ENCODE data around the gene COL7A1. TPM values are rescaled to one million over a fixed set of nuclear protein-coding genes. Genes with fewer than 3 reads are reported as not detected.

The COL7A1 gene
- total RNA-seq, 1 donor from 2014 or later: 19.2 TPM

DNA sequence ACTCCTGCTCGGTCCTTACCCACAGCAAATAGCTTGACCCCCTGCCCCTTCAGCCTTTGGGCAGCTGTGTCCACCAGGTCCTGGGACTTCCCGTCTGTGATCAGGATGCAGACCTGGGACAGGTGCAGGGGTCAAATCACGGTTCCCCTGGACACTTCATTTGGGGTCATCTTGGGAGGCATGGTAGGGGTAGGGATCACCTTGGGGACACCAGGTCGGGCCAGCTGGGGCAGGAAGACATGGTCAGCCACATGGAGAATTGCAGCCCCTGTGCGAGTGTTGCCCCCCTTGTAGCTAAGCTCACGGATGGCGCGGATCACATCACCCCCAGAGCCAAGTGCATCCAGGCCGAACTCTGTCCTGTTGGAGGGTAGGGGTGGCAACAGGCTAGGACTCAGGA lies 1.8 kb downstream of the COL7A1 start:
- TF ChIP-seq CTCF (IDR thresholded peaks at IDR 0.05; ENCODE audit: unreplicated experiment): no peak
- no peak overlapping the region for H3K27ac Mint-ChIP-seq
- H3K27me3 Mint-ChIP-seq (ENCODE audit: low read depth): peaks cover 11% of the 10 kb centered on the region
- H3K4me1 Mint-ChIP-seq: peaks cover 28% of the 10 kb centered on the region
- no peak for DNase-seq (ENCODE audit: low spot score in 2 of 2, unreplicated experiment in 2 of 2)
- H3K36me3 Mint-ChIP-seq: no peaks in the 10 kb centered on the region
- H3K9me3 Mint-ChIP-seq: no peaks in the 10 kb centered on the region
- no peak overlapping the region for H3K4me3 Mint-ChIP-seq

DNA sequence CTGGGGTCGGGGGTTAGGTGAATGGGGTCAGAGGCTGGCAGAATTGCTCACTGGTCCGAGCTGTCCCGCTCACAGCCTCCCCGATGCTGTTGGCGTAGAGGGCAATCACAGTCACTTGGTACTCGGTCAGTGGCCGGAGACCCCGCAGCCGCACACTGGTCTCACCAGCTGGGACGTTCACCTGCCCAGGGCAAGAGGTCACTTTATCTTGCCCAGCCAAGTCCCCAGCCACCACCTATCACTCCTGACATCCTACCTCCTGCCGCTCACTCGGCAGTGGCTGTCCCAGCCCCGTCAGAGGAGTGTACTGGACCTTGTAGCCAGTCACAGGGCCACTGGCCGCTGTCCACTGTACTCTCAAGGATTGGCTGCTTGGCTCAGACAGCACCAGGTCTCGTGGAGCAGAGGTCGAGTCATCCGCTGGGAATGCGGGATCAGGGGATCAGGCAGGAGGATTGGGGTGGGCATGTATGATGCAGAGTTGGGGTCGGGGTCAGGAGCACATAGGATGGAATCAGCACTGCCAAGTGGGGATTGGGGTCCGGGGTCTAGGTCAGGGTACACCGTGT lies 2.5 kb downstream of the COL7A1 start:
- Mint-ChIP-seq H3K27ac (no peak overlapping the region), H3K36me3 (no peaks in the 10 kb centered on the region), H3K9me3 (no peaks in the 10 kb centered on the region), H3K27me3 (ENCODE audit: low read depth) (peaks cover 11% of the 10 kb centered on the region), H3K4me1 (peaks cover 21% of the 10 kb centered on the region), H3K4me3 (no peak overlapping the region)
- DNase-seq (ENCODE audit: low spot score in 2 of 2, unreplicated experiment in 2 of 2): no peak
- no peak for TF ChIP-seq CTCF (IDR thresholded peaks at IDR 0.05; ENCODE audit: unreplicated experiment)

GRCh38 chr3:48591886-48592518 lies 3.1 kb downstream of the COL7A1 start:
- H3K27me3 Mint-ChIP-seq (ENCODE audit: low read depth): peaks cover 11% of the 10 kb centered on the region
- no peak overlapping the region for H3K27ac Mint-ChIP-seq
- H3K36me3 Mint-ChIP-seq: no peaks in the 10 kb centered on the region
- no peaks in the 10 kb centered on the region for H3K9me3 Mint-ChIP-seq
- peaks cover 15% of the 10 kb centered on the region for H3K4me1 Mint-ChIP-seq
- no peak for TF ChIP-seq CTCF (IDR thresholded peaks at IDR 0.05; ENCODE audit: unreplicated experiment)
- no peak overlapping the region for H3K4me3 Mint-ChIP-seq
- DNase-seq (ENCODE audit: low spot score in 2 of 2, unreplicated experiment in 2 of 2): no peak

GRCh38 chr3:48591436-48591835 lies 3.7 kb downstream of the COL7A1 start:
- H3K36me3 Mint-ChIP-seq: no peaks in the 10 kb centered on the region
- no peak for TF ChIP-seq CTCF (IDR thresholded peaks at IDR 0.05; ENCODE audit: unreplicated experiment)
- no peak overlapping the region for H3K27ac Mint-ChIP-seq
- peaks cover 14% of the 10 kb centered on the region for H3K4me1 Mint-ChIP-seq
- no peak overlapping the region for H3K4me3 Mint-ChIP-seq
- H3K27me3 Mint-ChIP-seq (ENCODE audit: low read depth): peaks cover 11% of the 10 kb centered on the region
- DNase-seq (ENCODE audit: low spot score in 2 of 2, unreplicated experiment in 2 of 2): no peak
- no peaks in the 10 kb centered on the region for H3K9me3 Mint-ChIP-seq

- Mint-ChIP-seq H3K36me3 (no peaks in the 10 kb centered on the region), H3K4me1 (no peaks in the 10 kb centered on the region), H3K9me3 (no peaks in the 10 kb centered on the region), H3K27ac (no peak overlapping the region), H3K4me3 (no peak overlapping the region), H3K27me3 (ENCODE audit: low read depth) (no peaks in the 10 kb centered on the region)
- no peak for TF ChIP-seq CTCF (IDR thresholded peaks at IDR 0.05; ENCODE audit: unreplicated experiment)
- no peak for DNase-seq (ENCODE audit: low spot score in 2 of 2, unreplicated experiment in 2 of 2)
Observed at GRCh38 chr3:48588230-48588629, 6.9 kb downstream of the COL7A1 start.

All from mesothelial cell of epicardium (in vitro differentiated cells).